HG03045 (cell line): Measurements from ENCODE around the gene SEMA6A.

Experiments
- ATAC-seq: cut with Tn5 transposase; IDR thresholded peaks from one replicate; pipeline ENCODE4 v1.9.1; 2021; ENCODE audit warnings: mild to moderate bottlenecking, moderate library complexity; ENCODE audit not compliant: unreplicated experiment

SEMA6A gene

DNA sequence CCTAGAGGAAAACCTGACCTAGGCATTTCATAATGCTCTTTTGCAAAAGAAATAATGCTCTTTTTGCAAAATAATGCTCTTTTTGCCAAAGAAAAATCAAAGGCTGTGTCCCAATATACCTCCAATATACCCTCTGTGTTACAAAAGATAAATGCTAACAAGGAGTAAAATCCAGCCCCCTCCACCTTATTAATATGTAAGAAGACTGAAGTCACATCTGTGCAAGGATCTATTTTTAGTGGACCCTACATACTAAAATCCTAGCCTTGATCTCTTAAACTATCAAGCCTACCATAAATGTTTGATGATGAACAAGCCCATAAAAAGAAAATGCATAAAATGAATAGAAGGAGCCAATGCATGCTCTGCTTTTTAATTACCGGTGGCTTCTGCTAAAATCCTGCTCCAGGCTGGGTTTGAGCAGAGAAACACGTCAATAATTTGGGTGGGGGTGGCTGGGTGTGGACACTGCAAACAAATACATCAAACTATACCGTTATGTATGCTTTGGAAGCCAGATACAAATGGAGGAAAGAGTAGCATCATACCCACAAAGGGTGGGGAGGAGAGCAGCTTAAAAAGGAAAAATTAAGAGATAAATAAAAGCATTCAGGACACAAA is 131.6 kb downstream of the SEMA6A start:
- ATAC-seq, result no peak

DNA sequence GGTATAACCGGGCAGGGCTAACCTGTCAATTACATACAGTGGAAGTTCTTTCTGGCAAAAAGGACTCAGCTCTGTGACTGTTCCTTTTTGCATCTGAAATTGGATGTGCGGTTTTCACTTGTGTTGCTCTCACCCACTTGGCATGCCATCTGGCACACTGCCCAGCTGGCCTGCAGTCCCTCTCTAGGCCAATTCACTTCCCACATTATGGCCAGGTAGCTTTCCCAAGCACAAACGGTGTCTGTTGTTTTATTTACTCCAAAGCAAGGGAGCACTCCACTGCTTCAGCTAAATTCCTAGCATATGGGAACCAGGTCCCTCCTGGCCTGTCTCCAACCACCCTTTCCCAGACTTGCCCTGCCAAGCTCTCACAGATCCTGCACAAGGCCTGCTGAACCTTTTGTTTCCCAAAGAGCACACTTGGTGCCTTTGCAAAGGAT is 132.5 kb downstream of the SEMA6A start:
- no peak for ATAC-seq

DNA sequence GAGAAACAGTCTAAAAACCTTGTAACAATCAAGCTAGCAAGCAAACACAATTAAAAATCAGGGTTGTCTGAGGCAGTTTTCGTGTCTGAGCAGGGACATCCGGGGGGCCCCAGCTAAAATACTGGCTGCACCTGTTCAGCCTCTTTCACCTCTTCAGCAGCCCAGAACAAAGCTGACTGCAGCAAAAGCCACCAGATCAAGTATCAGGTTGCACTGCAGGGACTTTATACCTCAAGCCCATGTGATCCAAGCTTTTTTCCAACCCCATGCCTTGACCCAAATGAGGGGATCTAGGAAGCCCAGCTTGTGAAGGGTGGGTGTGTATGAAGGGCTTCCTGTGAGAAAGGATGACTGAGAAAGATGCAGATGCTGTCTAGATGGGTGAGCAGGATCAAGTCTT is 133.4 kb downstream of the SEMA6A start:
- ATAC-seq, result no peak

DNA sequence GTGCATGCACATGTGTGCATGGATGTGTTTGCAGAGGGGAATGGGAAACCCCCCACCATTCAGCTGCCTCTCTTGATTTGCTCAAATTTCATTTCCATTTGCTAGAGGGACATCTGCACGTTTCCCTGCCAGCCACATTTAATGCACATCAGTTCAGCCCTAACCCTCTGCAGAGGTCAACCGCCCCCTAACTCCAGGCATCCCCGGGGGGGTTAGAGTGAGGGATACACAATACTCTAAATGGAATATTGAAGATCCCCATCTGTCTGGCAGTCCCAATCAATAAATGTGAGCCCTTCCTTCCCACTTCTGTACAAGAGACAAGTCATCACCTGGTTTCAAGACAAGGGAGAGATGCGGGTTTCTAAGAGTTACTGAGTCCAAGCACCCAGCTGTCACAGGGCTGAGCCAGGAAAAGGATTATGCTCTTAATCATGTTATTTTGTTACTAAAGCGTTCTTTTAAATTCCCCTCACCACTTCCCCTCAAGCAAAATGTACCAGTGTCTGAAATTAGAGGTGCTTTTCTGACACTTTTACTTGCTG is 134.1 kb downstream of the SEMA6A start:
- no peak for ATAC-seq

DNA sequence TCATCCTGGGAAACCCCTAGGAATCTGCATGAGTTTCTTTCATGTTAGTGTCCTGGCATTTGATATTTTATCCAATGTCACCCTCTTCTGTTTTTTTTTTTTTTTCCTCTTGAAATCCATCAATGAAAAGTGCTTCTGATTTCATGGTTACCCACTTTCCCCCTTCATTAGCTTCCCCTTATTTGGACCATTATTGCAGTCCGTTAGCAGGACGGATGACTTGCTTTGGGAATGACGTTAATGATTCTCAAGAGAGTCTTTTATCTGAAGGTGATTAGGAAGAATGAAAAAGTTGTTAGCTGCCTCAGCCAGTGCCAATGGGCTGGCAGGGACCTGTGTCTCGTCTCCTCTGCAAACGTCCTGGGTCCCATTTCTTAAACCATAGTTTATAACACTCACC is 134.7 kb downstream of the SEMA6A start:
- no peak for ATAC-seq

DNA sequence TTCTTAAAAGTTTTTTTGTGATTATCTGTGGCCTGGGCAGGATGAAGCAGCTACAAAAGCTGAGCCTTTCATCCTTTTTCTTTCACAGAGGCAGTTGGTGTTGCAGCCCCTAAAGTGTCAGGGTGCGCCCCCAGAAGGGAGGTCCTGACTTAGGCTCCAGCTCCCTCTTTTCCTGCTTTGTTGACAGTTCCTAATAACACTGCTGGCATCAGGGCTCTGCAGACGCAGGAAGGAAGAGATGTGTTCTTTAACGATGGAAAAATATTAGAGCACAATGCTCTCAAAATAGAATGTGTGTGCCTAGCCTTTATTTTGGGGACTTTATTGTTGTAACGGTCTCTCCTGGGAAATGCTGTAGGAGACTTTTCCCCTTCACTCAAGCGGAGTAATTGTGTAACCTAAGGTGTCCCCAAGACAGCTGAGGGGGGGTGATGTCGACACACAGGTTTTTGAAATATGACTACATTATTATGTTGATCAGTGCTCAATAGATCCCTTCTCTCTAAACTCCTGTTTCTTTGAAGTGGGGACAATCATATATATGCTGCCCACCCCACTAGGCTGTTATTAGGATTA is 135.6 kb downstream of the SEMA6A start:
- no peak for ATAC-seq

DNA sequence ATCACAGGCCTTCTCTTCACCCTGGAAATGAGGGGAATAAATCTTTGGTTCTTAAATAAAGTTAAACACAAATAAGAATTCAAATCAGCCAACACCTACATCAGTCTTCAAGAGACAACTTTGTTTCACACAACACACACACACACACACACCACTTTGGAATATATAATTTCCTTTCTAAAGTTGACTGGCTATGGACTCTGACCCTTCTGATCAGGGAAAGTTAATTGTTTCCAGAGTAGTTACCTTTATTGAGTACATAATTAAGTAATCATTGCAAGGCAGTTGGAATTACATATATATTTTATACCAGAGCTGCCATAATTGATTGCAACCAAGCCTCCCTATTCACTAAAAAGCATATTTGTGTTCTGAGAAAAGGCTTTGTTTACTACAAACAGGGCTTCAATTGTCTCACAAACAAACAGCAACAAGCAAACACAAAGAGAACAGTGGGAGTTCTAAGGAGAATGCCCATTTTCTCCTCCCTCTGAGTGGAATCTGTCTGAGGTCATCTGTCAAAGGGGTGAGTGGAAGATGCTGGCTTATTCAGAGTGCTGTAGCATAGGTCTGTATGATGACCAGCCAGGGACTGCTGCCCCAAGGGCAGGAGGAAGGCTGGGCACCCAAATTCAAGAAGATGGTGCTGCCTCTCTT is 136.6 kb downstream of the SEMA6A start:
- ATAC-seq, result no peak

DNA sequence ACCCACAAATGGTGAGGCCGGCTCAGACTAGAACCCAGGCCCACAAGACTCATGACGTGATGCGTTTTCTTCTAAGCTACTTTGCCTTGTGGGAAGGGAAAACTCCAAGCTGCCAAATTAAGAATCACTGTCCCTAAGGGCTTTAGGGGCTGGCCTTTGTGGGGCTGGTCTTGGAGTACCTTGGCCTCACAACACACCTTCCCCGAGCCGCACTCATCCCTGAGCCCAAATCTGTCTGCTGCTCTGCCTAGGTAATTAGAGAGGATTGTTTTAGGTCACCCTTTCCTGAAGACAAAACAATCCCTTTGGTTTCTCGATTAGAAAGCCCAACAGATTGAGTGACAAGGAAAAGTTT is 137.3 kb downstream of the SEMA6A start:
- no peak for ATAC-seq

DNA sequence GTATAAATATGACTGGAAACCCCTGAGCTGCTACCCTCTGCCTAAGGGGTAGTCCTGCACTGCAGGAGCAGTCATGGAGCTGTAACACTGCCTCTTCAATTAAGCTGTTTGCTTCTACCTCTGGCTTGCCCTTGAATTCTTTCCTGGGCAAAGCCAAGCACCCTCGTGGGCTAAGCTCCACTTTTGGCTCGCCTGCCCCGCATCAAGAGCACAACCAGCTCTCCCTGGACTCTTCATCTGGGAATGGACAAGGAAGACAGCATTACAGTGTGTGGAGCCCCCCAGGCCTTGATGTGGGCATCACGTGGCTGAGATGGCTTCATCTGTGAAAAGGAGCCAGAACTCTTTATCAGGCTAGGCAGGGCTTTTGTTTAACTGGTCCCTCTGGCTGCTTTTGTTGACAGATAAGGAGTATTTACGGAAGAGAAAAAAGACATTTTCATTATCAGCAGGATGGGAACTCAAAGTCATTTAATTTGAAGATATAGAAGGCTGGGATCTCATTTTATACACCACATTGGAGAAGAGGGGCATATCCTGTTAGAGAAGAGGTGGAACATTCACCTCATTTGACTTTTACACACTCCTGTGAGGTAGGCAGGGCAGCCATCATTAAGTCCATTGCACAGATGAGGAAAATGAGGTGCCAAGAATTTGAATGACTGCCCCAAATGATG is 137.8 kb downstream of the SEMA6A start:
- ATAC-seq, result no peak

DNA sequence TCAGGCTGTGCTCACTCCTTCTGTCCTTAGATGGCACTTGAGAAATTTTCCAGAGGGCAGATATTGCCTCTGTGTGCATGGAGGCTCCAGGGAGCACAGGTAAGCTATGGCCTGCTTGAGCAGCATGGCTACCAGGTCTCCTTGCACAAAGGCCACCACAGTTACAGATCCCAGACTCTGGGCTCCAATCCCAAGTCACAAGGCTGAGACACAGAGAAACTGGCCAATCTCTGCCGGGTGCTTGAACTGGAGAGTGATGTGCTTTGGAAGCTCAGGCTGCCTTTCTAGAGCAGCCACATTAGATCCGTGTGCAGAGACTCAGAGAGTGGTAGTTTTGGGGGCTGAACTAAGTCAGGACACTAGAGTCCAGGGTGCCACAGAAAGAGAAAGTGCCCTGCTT is 145.7 kb downstream of the SEMA6A start:
- ATAC-seq, result no peak

DNA sequence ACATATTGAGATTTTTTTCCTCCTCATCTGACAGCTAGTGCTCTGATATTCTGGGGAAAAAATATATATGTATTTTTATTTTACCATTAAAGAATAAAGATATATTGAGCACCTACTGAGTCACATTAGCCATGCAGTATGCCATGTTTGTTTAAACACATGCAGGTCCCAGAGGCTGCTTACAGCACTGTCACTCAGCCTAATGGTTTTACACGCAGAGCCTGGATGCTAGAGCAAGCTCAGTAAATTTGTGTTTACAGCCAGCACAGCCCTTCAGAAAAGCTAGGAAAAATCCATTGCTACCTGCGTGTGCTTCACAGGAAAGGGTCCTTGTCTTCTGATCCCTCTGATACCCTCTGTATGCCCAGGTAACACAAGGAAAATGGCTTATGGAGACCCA is 146.2 kb downstream of the SEMA6A start:
- no peak for ATAC-seq

DNA sequence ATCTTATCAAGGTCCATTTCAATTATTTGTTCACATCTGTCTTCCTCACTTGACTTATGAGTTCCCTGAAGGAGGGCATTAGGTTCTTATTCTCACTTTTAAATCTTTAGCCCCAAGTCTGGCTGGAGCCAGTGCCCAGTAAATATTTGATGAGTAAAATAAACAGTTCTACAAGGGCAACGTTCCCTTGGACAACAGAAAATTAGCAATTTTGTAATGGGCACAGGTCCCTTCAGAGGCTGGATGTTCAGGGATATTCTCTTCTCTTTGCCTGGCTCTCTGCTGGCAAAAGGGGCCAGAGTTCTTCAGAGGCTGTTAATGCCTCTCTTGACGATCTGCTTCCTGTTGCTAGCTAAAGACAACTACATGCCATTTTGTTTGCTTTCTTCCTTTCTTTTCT is 149.7 kb downstream of the SEMA6A start:
- ATAC-seq, result no peak

DNA sequence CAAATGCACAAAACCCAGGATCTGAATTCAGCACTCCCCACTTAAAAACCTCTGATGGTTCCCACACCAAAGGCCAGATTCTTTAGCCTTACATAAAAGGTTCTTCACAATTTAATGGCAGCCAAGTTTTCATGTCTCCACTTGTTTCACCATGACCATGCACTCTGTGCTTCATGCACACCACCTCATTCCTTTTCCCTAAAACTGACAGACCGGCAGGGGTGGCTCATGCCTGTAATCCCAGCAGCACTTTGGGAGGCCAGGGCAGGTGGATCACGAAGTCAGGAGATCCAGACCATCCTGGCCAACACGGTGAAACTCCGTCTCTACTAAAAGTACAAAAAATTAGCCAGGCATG is 150.4 kb downstream of the SEMA6A start:
- no peak for ATAC-seq

DNA sequence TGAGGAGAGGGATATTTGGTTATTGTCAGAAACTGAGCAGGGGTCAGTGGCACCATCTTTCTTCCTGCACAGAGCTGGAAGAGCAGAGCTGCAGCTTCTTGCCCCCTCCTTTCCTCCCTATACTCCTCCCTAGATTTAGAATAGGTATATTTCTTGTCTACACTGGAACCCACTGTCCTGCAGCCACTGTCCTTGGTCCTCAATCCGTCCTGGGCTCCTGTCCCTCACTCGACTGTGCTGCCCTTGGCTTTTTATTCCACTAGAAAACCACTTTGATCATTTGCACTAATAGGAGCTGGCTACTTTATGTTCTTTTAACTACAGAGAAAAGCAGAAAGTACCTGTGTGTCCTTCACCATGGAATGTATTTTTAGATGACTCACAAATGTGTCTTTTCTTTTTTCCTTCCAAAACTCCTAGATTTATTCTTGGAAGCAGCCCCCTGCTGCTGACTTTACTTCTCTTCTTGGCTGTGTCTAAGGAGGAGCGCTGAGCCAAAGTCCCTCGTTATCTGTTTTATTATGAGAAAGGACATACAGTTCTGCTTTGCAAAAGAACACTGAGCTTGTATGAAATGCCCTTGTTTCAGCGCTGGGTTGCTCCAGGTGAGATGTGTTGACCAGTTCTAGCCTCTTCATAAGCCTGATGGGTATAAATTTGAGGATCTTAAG is 150.9 kb downstream of the SEMA6A start:
- no peak for ATAC-seq

DNA sequence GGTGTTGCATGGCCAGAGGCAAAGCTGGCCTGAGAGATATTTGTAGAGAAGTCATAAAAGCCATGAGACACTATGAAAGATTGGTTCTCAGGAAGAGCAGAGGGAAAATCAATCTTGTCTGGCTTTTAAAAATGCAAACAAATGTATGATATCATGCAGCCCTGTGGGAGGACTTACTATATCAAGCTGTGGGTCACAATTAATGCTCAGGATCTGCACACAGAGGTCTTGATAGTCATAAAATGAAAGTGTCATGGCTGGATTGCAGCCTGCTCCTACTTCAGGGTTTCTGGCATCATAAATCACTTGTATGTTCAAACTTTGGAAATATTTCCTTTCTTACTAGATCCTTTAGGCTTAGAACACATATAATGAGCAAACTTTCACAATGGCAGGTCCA is 151.5 kb downstream of the SEMA6A start:
- ATAC-seq, result no peak

DNA sequence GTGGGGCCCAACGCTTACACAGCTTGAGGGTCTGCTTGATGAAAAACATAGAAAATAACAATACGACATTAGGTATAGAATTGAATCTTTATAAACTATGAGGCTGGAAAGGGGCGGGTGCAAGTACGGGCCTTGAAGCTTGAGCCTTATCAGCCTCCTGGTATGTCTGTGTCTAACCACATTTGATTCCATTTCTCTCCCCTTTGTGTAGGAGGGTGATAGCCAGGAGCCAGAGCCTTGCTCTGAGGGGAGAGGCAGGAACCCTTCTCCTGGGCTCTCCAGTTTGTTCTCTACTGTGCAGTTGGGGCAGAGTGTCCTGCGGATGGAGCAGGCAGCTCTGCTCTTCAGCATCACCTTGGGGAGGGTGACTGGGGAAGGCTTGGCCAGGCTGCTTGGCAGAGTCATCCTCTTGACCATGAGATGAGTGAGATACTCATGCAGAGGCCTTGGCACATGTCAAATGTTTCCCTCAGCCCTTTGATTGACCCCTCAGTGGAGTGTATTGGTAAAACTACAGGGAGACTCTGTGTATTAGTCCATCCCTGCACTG is 153.5 kb downstream of the SEMA6A start:
- ATAC-seq, result no peak

DNA sequence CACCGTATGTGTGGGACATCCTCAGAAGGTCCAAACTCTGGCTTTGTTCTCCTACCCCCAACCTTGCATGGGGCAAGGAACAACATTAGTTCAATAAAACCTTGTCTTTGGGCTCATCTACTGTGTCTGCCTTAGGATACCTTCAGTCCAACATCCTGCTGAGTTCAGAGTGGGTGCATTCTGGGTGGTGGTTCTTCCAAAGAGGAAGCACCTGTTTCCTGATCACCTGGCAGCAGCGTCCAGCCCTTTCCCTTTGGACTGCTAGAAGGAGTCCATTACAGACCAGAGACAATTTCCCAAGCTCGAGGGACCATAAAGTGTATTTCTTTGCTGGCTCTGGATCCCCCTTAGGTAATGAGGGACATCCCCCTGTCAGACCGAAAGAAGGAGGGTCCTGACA is 154.1 kb downstream of the SEMA6A start:
- ATAC-seq, result no peak

DNA sequence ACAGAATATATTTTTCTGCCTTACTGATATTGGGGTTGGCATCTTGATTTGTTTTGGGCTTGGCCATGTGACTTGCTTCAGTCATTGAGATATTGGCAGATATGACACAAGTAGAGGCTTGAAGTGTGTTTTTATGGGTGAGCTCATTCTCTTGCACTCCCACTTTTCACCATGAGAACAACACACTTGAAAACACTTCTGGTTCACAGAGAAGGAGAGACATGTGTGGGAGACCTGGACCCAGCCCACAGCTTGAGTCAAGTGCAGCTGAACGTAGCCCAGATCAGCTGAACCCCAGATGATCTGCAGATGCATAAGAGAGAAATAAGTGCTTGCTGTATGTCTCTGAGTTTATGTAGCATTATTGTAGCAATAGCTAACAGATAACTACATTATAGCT is 155.4 kb downstream of the SEMA6A start:
- ATAC-seq, result no peak

DNA sequence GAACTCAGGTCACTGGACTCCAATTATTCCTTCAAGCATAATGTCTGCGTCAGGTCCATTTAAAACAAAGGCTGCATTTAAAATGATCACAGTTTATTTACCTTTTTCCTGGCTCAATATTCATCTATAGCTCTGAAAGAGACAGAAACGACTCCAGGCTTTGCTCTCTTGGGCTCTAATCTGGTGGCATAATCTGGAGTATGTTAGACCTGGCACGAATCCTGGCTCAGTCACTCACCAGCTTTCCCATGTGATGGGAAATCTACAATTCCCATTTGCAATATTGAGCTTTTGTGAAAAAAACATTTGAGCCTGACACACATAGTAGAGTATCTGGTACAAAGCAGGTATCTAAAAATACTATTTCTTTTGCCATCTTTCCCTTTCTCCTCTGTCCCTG is 155.8 kb downstream of the SEMA6A start:
- ATAC-seq, result no peak

DNA sequence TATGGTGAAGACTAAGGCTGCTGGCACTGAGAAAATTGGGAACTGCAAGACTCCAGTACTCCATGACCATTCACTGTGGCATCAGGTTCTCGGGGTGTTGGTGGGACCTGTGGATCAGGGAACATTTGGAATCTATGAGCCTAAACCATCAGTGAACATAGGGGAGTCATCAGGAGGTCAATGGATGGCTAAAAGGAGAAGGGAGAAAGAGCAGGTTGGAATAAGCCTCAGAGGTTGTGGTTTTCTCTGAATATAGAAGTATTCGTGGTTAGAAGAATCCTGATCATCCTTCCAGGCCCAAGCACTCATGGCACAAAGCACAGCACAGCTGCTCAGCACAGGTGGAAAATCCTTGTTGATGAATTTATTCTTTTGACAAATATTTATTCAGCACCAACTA is 156.6 kb downstream of the SEMA6A start:
- no peak for ATAC-seq

DNA sequence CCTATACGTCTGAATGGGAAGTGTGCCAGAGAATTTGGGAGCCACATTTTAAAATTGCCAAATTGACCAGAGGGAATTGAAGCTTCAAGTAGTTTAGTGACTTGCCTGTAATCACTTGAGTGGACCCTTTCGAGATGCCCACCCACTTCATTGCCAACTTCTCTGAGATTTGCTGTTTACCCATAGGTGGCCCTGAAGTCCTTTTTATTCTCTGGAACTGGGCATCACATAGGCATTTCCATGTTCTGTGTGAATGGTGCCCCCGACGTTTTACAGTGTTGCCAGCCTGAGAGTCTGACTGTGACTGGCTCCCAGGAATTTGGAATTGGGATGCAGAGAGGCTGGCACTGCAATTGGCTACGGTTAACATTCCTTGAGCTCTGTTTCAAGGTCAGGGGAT is 158.6 kb downstream of the SEMA6A start:
- ATAC-seq, result no peak
